A673 (cell line): Measurements from ENCODE around the gene IGFALS.

Experiments
- EZH2 ChIP-seq: fragments of 200-600 bp; sonication (generic); IDR thresholded peaks from 2 replicates; pipeline ENCODE4 v1.6.1; 2017; ENCODE audit warnings: borderline replicate concordance, low read depth, mild to moderate bottlenecking, mixed read lengths, antibody characterized with exemption, low read length; ENCODE audit not compliant: poor library complexity, severe bottlenecking
- TF ChIP-seq, protein P1 (sequence below): fragments of 300-800, 200-600 bp; sonication (generic); conservative IDR thresholded peaks from 2 replicates; pipeline ENCODE4 v1.5.1; 2017; ENCODE audit warnings: low read depth, mild to moderate bottlenecking, antibody characterized with exemption, low read length, moderate library complexity, mixed read lengths

DNA sequence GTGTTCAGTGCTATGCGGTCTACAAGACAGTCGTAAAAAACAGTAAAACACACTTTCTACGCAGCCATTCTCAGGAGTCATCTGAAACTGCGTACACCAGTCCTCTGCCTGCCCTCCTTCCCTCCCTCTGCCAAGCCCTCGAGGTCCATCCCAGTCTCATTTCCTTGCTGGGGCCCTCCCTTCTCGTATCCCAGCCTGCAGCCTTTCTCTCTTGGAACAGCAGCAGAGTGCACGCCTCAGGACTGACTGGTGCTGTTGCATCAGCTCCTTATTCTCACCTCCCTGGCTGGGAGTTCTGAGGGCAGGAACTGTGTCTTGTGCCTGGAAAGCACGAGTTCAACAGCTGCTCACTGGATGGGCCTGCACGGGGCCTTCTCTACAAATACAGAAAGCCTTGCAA, 46.0 kb upstream of the IGFALS start:
- TF ChIP-seq, protein P1, sequence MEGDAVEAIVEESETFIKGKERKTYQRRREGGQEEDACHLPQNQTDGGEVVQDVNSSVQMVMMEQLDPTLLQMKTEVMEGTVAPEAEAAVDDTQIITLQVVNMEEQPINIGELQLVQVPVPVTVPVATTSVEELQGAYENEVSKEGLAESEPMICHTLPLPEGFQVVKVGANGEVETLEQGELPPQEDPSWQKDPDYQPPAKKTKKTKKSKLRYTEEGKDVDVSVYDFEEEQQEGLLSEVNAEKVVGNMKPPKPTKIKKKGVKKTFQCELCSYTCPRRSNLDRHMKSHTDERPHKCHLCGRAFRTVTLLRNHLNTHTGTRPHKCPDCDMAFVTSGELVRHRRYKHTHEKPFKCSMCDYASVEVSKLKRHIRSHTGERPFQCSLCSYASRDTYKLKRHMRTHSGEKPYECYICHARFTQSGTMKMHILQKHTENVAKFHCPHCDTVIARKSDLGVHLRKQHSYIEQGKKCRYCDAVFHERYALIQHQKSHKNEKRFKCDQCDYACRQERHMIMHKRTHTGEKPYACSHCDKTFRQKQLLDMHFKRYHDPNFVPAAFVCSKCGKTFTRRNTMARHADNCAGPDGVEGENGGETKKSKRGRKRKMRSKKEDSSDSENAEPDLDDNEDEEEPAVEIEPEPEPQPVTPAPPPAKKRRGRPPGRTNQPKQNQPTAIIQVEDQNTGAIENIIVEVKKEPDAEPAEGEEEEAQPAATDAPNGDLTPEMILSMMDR, result no peak
- TF ChIP-seq EZH2, result no peak
